Mammary epithelial cell (primary cell): ENCODE results near the gene C19orf81.

Source experiments
- EZH2 ChIP-seq: IDR thresholded peaks from 2 replicates; pipeline ENCODE4 v1.6.1; 2012; ENCODE audit warnings: low read length, inconsistent platforms, borderline replicate concordance
- TF ChIP-seq, protein P1 (sequence below), 2 donors: IDR thresholded peaks in 1 of 2; conservative IDR thresholded peaks in 1 of 2; 2 replicates each; pipeline ENCODE4 v1.5.1; 2011 to 2012; ENCODE audit warnings: inconsistent platforms in 2 of 2, low read length in 2 of 2, mild to moderate bottlenecking in 2 of 2, control low read depth in 1 of 2, low read depth in 1 of 2; ENCODE audit not compliant: insufficient read depth in 1 of 2; ENCODE audit errors: extremely low read depth in 1 of 2

DNA sequence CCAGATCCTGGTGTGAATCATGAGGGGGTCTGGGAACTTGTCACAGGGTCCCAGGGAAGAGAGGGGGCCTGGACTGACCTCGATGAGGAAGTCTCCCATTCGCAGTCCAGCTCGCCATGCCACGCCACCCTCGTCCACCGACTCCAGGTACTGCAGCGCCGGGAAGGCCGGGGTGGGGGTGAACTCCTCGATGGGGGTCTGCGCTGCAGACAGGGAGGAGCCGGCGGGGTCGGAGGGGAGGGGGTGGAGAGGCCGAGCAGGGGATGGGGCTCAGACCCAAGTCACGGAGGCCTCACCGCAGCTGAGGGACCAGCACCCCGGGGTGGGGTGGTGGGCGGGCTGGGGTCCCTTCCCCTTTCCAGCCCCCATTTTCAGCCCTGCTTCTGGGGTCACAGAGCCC is 39.5 kb downstream of the C19orf81 start:
- TF ChIP-seq, protein P1, sequence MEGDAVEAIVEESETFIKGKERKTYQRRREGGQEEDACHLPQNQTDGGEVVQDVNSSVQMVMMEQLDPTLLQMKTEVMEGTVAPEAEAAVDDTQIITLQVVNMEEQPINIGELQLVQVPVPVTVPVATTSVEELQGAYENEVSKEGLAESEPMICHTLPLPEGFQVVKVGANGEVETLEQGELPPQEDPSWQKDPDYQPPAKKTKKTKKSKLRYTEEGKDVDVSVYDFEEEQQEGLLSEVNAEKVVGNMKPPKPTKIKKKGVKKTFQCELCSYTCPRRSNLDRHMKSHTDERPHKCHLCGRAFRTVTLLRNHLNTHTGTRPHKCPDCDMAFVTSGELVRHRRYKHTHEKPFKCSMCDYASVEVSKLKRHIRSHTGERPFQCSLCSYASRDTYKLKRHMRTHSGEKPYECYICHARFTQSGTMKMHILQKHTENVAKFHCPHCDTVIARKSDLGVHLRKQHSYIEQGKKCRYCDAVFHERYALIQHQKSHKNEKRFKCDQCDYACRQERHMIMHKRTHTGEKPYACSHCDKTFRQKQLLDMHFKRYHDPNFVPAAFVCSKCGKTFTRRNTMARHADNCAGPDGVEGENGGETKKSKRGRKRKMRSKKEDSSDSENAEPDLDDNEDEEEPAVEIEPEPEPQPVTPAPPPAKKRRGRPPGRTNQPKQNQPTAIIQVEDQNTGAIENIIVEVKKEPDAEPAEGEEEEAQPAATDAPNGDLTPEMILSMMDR (conservative IDR thresholded peaks at IDR 0.05 in 1 of 2, IDR thresholded peaks at IDR 0.05 in 1 of 2; ENCODE audit: extremely low read depth in 1 of 2, insufficient read depth in 1 of 2, low read depth in 1 of 2, low read length in 2 of 2): no peak
- no peak for TF ChIP-seq EZH2
